ENCODE measurements around the gene CCDC82.

Gene CCDC82

DNA sequence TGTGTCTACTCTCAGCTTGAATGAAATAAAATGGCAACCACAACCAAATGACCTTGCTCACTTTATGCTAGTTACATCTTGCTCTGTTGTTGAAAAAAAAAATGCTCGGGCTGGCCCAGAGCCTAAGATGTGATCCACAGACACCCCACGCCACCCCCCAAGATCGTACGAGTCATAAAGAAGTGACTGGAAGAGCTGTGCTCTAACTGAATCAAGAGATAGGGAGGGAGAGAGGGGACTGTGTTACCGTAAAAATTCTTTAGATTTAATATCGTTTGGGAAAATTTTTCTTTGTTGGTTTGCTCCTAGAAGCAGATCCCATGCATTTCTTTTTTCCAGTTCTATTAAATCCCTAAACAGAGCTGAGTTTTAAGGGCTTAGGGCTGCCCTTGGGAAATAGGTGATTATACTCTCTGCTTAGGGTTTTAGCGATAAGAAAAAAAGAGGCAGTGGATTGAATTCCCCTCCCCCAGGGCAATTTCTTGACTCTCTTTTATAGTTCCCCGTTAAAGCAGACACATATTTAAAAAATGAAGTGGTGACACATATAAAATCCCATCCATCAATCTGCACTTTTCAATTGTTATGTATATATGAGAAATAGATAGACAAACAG is 61.2 kb downstream of the CCDC82 start:
- ChIA-PET CTCF (interaction anchor here (0.6 to 1.0 kb wide), 2 partner anchors 10 to 15 kb away, joined by 3 to 4 read pairs; no protein-coding TSS in a partner anchor), POLR2A (no interaction called here)
- Histone ChIP-seq H3K4me3 (ENCODE audit: low read depth, low read length) (no peak overlapping the region), H3K36me3 (ENCODE audit: control insufficient read depth in 2 of 2, insufficient read depth in 1 of 2, low read length in 2 of 2) (no peaks in the 10 kb centered on the region), H3K9me3 (ENCODE audit: control insufficient read depth, insufficient read depth, low read depth, low read length) (no peaks in the 10 kb centered on the region), H3K4me1 (ENCODE audit: control insufficient read depth, insufficient read depth, low read length) (peaks cover 12% of the 10 kb centered on the region), H3K27ac (ENCODE audit: extremely low read depth, low read depth, low read length) (peak overlapping the region; percentile 61)
- no peak for TF ChIP-seq ZNF701 (tag by site-specific recombination; IDR thresholded peaks at IDR 0.05)
- TF ChIP-seq ZNF335 (tag by site-specific recombination; conservative IDR thresholded peaks at IDR 0.05), result peak; percentile 34; the same call in 1 of the 2 replicates
- TF ChIP-seq, protein P1, sequence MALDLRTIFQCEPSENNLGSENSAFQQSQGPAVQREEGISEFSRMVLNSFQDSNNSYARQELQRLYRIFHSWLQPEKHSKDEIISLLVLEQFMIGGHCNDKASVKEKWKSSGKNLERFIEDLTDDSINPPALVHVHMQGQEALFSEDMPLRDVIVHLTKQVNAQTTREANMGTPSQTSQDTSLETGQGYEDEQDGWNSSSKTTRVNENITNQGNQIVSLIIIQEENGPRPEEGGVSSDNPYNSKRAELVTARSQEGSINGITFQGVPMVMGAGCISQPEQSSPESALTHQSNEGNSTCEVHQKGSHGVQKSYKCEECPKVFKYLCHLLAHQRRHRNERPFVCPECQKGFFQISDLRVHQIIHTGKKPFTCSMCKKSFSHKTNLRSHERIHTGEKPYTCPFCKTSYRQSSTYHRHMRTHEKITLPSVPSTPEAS (tag by site-specific recombination; IDR thresholded peaks at IDR 0.05), result no peak
- 0 out of 2 replicates have a peak, but pooled peaks have one; percentile 57 for TF ChIP-seq ZNF10 (tag by site-specific recombination; IDR thresholded peaks at IDR 0.05)
- 0 out of 2 replicates have a peak, but pooled peaks have one; percentile 28 for TF ChIP-seq TRIM28 (IDR thresholded peaks at IDR 0.05; ENCODE audit: borderline replicate concordance, low read length)
- TF ChIP-seq, protein P2, sequence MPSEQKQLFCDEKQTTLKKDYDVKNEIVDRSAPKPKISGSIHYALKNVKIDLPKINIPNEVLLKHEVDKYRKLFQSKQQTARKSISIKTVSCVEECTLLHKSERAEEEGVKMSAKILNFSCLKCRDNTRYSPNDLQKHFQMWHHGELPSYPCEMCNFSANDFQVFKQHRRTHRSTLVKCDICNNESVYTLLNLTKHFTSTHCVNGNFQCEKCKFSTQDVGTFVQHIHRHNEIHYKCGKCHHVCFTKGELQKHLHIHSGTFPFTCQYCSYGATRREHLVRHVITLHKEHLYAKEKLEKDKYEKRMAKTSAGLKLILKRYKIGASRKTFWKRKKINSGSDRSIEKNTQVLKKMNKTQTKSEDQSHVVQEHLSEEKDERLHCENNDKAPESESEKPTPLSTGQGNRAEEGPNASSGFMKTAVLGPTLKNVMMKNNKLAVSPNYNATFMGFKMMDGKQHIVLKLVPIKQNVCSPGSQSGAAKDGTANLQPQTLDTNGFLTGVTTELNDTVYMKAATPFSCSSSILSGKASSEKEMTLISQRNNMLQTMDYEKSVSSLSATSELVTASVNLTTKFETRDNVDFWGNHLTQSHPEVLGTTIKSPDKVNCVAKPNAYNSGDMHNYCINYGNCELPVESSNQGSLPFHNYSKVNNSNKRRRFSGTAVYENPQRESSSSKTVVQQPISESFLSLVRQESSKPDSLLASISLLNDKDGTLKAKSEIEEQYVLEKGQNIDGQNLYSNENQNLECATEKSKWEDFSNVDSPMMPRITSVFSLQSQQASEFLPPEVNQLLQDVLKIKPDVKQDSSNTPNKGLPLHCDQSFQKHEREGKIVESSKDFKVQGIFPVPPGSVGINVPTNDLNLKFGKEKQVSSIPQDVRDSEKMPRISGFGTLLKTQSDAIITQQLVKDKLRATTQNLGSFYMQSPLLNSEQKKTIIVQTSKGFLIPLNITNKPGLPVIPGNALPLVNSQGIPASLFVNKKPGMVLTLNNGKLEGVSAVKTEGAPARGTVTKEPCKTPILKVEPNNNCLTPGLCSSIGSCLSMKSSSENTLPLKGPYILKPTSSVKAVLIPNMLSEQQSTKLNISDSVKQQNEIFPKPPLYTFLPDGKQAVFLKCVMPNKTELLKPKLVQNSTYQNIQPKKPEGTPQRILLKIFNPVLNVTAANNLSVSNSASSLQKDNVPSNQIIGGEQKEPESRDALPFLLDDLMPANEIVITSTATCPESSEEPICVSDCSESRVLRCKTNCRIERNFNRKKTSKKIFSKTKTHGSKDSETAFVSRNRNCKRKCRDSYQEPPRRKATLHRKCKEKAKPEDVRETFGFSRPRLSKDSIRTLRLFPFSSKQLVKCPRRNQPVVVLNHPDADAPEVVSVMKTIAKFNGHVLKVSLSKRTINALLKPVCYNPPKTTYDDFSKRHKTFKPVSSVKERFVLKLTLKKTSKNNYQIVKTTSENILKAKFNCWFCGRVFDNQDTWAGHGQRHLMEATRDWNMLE (tag by site-specific recombination; conservative IDR thresholded peaks at IDR 0.05; ENCODE audit: low read depth), result no peak
- TF ChIP-seq, protein P3, sequence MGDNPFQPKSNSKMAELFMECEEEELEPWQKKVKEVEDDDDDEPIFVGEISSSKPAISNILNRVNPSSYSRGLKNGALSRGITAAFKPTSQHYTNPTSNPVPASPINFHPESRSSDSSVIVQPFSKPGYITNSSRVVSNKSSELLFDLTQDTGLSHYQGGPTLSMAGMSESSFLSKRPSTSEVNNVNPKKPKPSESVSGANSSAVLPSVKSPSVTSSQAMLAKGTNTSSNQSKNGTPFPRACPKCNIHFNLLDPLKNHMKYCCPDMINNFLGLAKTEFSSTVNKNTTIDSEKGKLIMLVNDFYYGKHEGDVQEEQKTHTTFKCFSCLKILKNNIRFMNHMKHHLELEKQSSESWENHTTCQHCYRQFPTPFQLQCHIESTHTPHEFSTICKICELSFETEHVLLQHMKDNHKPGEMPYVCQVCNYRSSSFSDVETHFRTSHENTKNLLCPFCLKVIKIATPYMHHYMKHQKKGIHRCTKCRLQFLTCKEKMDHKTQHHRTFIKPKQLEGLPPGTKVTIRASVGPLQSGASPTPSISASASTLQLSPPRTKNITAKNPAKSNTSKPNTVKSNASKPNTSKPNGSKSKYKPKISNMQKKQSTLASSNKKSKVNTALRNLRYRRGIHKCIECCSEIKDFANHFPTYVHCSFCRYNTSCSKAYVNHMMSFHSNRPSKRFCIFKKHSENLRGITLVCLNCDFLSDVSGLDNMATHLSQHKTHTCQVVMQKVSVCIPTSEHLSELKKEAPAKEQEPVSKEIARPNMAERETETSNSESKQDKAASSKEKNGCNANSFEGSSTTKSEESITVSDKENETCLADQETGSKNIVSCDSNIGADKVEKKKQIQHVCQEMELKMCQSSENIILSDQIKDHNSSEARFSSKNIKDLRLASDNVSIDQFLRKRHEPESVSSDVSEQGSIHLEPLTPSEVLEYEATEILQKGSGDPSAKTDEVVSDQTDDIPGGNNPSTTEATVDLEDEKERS (tag by site-specific recombination; IDR thresholded peaks at IDR 0.05), result no peak
- peak; percentile 43; the same call in 1 of the 2 replicates for TF ChIP-seq ZNF843 (tag by site-specific recombination; IDR thresholded peaks at IDR 0.05)
- TF ChIP-seq ZNF571 (tag by site-specific recombination; IDR thresholded peaks at IDR 0.05), result no peak
- TF ChIP-seq, protein P4, sequence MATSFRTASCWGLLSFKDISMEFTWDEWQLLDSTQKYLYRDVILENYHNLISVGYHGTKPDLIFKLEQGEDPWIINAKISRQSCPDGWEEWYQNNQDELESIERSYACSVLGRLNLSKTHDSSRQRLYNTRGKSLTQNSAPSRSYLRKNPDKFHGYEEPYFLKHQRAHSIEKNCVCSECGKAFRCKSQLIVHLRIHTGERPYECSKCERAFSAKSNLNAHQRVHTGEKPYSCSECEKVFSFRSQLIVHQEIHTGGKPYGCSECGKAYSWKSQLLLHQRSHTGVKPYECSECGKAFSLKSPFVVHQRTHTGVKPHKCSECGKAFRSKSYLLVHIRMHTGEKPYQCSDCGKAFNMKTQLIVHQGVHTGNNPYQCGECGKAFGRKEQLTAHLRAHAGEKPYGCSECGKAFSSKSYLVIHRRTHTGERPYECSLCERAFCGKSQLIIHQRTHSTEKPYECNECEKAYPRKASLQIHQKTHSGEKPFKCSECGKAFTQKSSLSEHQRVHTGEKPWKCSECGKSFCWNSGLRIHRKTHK (tag by site-specific recombination; IDR thresholded peaks at IDR 0.05), result no peak
- peak; percentile 79 for TF ChIP-seq FEZF1 (tag by site-specific recombination; IDR thresholded peaks at IDR 0.05)
- TF ChIP-seq ZNF391 (tag by site-specific recombination; IDR thresholded peaks at IDR 0.05; ENCODE audit: borderline replicate concordance, low read depth), result no peak
- TF ChIP-seq ZNF341 (tag by site-specific recombination; IDR thresholded peaks at IDR 0.05; ENCODE audit: low read depth), result peak; percentile 51
- TF ChIP-seq, protein P5, sequence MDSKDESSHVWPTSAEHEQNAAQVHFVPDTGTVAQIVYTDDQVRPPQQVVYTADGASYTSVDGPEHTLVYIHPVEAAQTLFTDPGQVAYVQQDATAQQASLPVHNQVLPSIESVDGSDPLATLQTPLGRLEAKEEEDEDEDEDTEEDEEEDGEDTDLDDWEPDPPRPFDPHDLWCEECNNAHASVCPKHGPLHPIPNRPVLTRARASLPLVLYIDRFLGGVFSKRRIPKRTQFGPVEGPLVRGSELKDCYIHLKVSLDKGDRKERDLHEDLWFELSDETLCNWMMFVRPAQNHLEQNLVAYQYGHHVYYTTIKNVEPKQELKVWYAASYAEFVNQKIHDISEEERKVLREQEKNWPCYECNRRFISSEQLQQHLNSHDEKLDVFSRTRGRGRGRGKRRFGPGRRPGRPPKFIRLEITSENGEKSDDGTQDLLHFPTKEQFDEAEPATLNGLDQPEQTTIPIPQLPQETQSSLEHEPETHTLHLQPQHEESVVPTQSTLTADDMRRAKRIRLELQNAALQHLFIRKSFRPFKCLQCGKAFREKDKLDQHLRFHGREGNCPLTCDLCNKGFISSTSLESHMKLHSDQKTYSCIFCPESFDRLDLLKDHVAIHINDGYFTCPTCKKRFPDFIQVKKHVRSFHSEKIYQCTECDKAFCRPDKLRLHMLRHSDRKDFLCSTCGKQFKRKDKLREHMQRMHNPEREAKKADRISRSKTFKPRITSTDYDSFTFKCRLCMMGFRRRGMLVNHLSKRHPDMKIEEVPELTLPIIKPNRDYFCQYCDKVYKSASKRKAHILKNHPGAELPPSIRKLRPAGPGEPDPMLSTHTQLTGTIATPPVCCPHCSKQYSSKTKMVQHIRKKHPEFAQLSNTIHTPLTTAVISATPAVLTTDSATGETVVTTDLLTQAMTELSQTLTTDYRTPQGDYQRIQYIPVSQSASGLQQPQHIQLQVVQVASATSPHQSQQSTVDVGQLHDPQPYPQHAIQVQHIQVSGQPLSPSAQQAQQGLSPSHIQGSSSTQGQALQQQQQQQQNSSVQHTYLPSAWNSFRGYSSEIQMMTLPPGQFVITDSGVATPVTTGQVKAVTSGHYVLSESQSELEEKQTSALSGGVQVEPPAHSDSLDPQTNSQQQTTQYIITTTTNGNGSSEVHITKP (tag by site-specific recombination; IDR thresholded peaks at IDR 0.05), result 0 out of 2 replicates have a peak, but pooled peaks have one; percentile 7
- TF ChIP-seq, protein P6, sequence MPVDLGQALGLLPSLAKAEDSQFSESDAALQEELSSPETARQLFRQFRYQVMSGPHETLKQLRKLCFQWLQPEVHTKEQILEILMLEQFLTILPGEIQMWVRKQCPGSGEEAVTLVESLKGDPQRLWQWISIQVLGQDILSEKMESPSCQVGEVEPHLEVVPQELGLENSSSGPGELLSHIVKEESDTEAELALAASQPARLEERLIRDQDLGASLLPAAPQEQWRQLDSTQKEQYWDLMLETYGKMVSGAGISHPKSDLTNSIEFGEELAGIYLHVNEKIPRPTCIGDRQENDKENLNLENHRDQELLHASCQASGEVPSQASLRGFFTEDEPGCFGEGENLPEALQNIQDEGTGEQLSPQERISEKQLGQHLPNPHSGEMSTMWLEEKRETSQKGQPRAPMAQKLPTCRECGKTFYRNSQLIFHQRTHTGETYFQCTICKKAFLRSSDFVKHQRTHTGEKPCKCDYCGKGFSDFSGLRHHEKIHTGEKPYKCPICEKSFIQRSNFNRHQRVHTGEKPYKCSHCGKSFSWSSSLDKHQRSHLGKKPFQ (tag by site-specific recombination; IDR thresholded peaks at IDR 0.05), result peak; percentile 42
- TF ChIP-seq OVOL3 (tag by site-specific recombination; IDR thresholded peaks at IDR 0.05), result 0 out of 2 replicates have a peak, but pooled peaks have one; percentile 23
- TF ChIP-seq ZNF184 (tag by site-specific recombination; IDR thresholded peaks at IDR 0.05), result no peak
- TF ChIP-seq ZSCAN30 (tag by site-specific recombination; IDR thresholded peaks at IDR 0.05), result peak; percentile 32; the same call in 1 of the 2 replicates
